ENCODE measurements around the gene TFPI. TPM values are rescaled to one million over a fixed set of nuclear protein-coding genes. Genes with fewer than 3 reads are reported as not detected.
"Not testable (repeated sequence)": the region's sequence is repeated elsewhere in the genome, so short reads cannot be mapped to it uniquely, and the experiment has no call there.

Gene TFPI
- total RNA-seq, 1 experiment from 2014 or later = 16.0 TPM

DNA sequence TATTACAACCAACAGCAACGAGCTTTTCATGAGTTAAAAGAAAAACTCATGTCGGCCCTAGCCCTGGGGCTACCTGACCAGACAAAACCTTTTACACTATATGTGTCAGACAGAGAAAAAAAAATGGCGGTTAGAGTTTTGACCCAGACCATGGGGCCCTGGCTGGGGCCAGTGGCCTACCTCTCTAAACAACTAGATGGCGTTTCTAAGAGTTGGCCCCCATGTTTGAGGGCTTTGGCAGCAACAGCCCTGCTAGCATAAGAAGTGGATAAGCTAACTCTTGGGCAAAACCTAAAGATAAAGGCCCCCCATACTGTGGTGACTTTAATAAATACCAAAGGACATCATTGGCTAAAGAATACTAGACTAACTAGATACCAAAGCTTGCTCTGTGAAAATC lies 39.3 kb downstream of the TFPI start:
- H3K9me2 ChIP-seq (replicated peaks; ENCODE audit: low read length) = no peaks in the 10 kb centered on the region
- DNase-seq (no peak), ATAC-seq (no peak)
- ChIA-PET POLR2A (ENCODE audit: unreplicated experiment) (no interaction called here), CTCF (no interaction called here)
- H3K79me2 ChIP-seq (ENCODE audit: low read length) = no peaks in the 10 kb centered on the region
- no peaks in the 10 kb centered on the region for H3K27me3 ChIP-seq (ENCODE audit: low read length)
- H2AFZ ChIP-seq (ENCODE audit: low read length) = no peak overlapping the region
- no peaks in the 10 kb centered on the region for H3F3A ChIP-seq (ENCODE audit: low read length, unreplicated experiment)
- no peaks in the 10 kb centered on the region for H3K36me3 ChIP-seq (ENCODE audit: low read depth, low read length)
- BruUV-seq (replicated peaks) = no TSS peak
- no peak overlapping the region for H3K9ac ChIP-seq (ENCODE audit: low read length)
- intact Hi-C loops (cut with micrococcal nuclease) = no loop called here
- H3K4me2 ChIP-seq (ENCODE audit: low read length) = no peak overlapping the region
- H3K4me3 ChIP-seq (ENCODE audit: low read length) = no peak overlapping the region
- H3K4me1 ChIP-seq (ENCODE audit: insufficient read depth, low read length) = no peaks in the 10 kb centered on the region
- H4K20me1 ChIP-seq (ENCODE audit: low read length) = no peaks in the 10 kb centered on the region
- H3K9me3 ChIP-seq (ENCODE audit: low read length) = no peaks in the 10 kb centered on the region
- TF ChIP-seq, protein P1, sequence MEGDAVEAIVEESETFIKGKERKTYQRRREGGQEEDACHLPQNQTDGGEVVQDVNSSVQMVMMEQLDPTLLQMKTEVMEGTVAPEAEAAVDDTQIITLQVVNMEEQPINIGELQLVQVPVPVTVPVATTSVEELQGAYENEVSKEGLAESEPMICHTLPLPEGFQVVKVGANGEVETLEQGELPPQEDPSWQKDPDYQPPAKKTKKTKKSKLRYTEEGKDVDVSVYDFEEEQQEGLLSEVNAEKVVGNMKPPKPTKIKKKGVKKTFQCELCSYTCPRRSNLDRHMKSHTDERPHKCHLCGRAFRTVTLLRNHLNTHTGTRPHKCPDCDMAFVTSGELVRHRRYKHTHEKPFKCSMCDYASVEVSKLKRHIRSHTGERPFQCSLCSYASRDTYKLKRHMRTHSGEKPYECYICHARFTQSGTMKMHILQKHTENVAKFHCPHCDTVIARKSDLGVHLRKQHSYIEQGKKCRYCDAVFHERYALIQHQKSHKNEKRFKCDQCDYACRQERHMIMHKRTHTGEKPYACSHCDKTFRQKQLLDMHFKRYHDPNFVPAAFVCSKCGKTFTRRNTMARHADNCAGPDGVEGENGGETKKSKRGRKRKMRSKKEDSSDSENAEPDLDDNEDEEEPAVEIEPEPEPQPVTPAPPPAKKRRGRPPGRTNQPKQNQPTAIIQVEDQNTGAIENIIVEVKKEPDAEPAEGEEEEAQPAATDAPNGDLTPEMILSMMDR (conservative IDR thresholded peaks at IDR 0.05; ENCODE audit: low read depth, low read length) = no peak
- no peak for TF ChIP-seq EZH2 (IDR thresholded peaks at IDR 0.05; ENCODE audit: low read length, unreplicated experiment)
- no peak for TF ChIP-seq EZH2phosphoT487 (IDR thresholded peaks at IDR 0.05; ENCODE audit: borderline replicate concordance, low read length)
- H3K27ac ChIP-seq (ENCODE audit: low read length) = no peak overlapping the region

DNA sequence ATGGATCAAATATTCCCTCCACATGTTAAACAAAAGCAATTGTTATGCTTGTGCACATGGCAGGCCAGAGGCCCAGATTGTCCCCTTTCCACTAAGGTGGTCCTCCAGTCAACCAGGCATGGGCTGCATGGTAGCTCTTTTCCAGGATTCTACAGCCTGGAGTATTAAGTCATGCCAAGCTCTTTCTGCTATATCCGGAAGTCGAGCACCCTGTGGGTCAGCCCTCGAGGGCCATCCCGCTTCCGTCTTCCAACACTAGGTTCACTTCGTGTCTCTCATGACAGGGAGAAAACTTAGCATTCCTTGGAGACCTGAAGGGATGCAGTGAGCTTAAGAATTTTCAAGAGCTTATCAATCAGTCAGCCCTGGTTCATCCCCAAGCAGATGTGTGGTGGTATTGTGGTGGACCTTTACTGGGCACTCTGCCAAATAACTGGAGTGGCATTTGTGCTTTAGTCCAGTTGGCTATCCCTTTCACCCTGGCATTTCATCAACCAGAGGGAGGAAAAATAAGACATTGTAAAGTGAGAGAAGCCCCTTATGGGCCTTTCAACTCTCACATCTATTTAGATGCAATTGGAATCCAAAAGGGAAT lies 39.9 kb downstream of the TFPI start:
- H3F3A ChIP-seq (ENCODE audit: low read length, unreplicated experiment); H3K27ac ChIP-seq (ENCODE audit: low read length); H3K27me3 ChIP-seq (ENCODE audit: low read length); H3K79me2 ChIP-seq (ENCODE audit: low read length); H2AFZ ChIP-seq (ENCODE audit: low read length); H3K9ac ChIP-seq (ENCODE audit: low read length); CTCF ChIA-PET; H3K4me2 ChIP-seq (ENCODE audit: low read length); BruUV-seq (replicated peaks); H3K4me3 ChIP-seq (ENCODE audit: low read length); H3K9me2 ChIP-seq (replicated peaks; ENCODE audit: low read length); intact Hi-C loops (cut with micrococcal nuclease); H3K36me3 ChIP-seq (ENCODE audit: low read depth, low read length); POLR2A ChIA-PET (ENCODE audit: unreplicated experiment); H4K20me1 ChIP-seq (ENCODE audit: low read length); H3K4me1 ChIP-seq (ENCODE audit: insufficient read depth, low read length); ATAC-seq; DNase-seq; H3K9me3 ChIP-seq (ENCODE audit: low read length): not testable (repeated sequence)

DNA sequence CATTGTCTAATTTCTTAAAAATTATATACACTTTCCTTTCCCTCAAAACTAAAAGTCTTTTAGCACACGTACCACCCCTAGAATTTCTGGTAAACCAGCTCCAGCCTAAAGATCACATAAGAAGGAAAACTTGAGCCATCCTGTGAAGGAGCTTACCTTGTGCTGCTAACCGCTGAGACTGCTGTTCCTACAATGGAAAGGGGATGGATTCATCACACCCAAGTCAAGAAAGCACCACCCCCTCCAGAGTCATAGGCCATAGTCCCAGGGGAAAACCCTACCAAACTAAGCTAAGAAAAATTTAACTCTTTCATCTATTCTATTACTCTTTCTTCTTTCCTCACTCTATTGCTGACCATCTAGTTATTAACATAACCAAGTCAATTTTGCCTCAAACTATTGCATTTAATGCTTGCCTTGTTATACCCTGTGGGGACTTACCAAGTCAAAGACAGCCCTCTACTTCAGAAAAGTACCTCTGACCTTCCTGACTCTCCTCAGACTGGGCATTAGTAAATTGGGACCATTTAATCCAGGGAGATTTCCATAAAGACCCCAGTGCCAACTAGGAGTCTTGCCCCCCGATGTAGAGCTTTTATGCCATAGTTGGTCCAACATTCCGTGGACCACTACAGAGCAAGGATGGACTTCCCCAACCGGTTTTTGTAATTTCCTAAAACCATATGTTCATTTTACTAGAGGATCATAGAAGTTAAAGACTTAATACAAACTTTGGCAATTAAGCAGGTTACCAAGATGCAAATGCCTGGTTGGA lies 40.6 kb downstream of the TFPI start:
- H4K20me1 ChIP-seq (ENCODE audit: low read length); H3K4me3 ChIP-seq (ENCODE audit: low read length); intact Hi-C loops (cut with micrococcal nuclease); H3K9me2 ChIP-seq (replicated peaks; ENCODE audit: low read length); H3K4me1 ChIP-seq (ENCODE audit: insufficient read depth, low read length); ATAC-seq; H3K36me3 ChIP-seq (ENCODE audit: low read depth, low read length); H3K9ac ChIP-seq (ENCODE audit: low read length); DNase-seq; H3K79me2 ChIP-seq (ENCODE audit: low read length); H2AFZ ChIP-seq (ENCODE audit: low read length); BruUV-seq (replicated peaks); H3K27me3 ChIP-seq (ENCODE audit: low read length); H3K4me2 ChIP-seq (ENCODE audit: low read length); CTCF ChIA-PET; H3K27ac ChIP-seq (ENCODE audit: low read length); H3F3A ChIP-seq (ENCODE audit: low read length, unreplicated experiment); H3K9me3 ChIP-seq (ENCODE audit: low read length): not testable (repeated sequence)
- POLR2A ChIA-PET (ENCODE audit: unreplicated experiment) = interaction anchor here (0.7 kb wide), 1 partner anchor 178 kb away, joined by 4 read pairs; no protein-coding TSS in a partner anchor

Data from PC-3 (cell line).